Activated CD4-positive, alpha-beta T cell treated with anti-CD3 and anti-CD28 coated beads, Interleukin-2, amount 10 ng/mL, durations not matched to agents 24 days and 14 days (primary cell): ENCODE results near the gene PIP5KL1. TPM values are rescaled to one million over a fixed set of nuclear protein-coding genes. Genes with fewer than 3 reads are reported as not detected.

ENCODE experiments used
- DNase-seq: peaks from one replicate; pipeline ENCODE4 v3.0.0; 2022
- H3K27ac Mint-ChIP-seq: one replicate; pipeline ENCODE4 v1.8.0; 2022; ENCODE audit warnings: mild to moderate bottlenecking, mixed read lengths
- H3K27me3 Mint-ChIP-seq: one replicate; pipeline ENCODE4 v1.8.0; 2022; ENCODE audit warnings: mixed read lengths
- H3K36me3 Mint-ChIP-seq: one replicate; pipeline ENCODE4 v1.8.0; 2022; ENCODE audit warnings: low read depth, mild to moderate bottlenecking, mixed read lengths
- H3K4me1 Mint-ChIP-seq: one replicate; pipeline ENCODE4 v1.8.0; 2021; ENCODE audit warnings: mixed read lengths
- H3K4me3 Mint-ChIP-seq: one replicate; pipeline ENCODE4 v1.8.0; 2022; ENCODE audit warnings: mild to moderate bottlenecking, moderate library complexity, mixed read lengths
- H3K9me3 Mint-ChIP-seq: one replicate; pipeline ENCODE4 v1.8.0; 2021; ENCODE audit warnings: mixed read lengths
- intact Hi-C: fragments of 100-400 bp; cut with micrococcal nuclease; formaldehyde crosslinking; loops from one replicate; pipeline ENCODE4 v1.15.1; 2023
- total RNA-seq: library from RNA; stranded (reverse); gene quantifications from 2 replicates; pipeline ENCODE4 v1.2.3, GENCODE V29; 2022

The PIP5KL1 gene, protein sequence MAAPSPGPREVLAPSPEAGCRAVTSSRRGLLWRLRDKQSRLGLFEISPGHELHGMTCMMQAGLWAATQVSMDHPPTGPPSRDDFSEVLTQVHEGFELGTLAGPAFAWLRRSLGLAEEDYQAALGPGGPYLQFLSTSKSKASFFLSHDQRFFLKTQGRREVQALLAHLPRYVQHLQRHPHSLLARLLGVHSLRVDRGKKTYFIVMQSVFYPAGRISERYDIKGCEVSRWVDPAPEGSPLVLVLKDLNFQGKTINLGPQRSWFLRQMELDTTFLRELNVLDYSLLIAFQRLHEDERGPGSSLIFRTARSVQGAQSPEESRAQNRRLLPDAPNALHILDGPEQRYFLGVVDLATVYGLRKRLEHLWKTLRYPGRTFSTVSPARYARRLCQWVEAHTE
- total RNA-seq, result 0.89 and 0.90 TPM in 2 replicates

DNA sequence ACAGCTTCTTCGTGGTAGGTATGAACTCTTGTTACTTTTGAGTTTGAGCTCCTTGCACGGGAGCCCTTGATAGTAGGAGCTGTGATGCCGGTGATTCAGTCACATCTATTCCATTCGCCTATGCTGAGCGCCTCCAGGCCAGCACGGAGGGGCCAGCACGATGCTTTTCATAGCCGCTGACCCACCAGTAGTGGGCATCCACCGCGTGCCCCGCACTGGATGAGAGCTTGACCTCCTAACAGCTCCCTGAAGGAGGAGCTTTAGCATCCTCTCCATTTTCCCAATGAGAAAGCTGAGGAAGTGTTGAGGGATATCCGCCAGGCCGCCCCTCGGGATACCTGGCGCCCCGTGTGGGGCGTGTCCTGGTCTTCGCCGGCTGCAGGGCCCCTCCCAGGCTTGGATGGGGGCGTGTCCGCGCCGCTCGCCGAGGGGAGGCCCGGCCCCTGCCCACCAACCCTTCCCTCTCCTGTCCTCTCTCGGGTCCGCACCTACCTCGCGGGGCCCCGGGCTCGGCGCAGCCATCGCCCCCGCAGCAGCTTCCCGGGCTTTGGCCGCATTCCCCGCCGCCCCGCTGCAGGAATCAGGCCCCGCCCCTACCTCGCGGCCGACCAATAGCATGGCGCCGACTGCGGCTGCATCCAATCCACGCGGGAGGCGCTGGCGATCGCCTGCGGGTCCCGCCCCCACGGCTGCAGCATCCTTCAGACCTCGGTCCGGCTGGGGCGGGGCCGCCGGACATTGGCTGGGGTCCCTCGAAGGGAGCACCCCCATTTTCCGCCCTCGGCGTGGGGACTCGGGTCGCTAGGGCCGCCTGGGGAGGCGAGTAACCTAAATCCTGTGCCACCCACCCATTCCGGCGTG is at the start of gene PIP5KL1:
Gene PIP5KL1, minus strand, starts transcription at position 547 of the 861 bp plus-strand sequence. Its CDS starts 25 bp downstream, at position 522.
- H3K9me3 Mint-ChIP-seq, result no peaks in the 10 kb centered on the region
- DNase-seq, result peak; percentile 95
- peaks cover 9% of the 10 kb centered on the region for H3K27me3 Mint-ChIP-seq
- H3K4me3 Mint-ChIP-seq, result peak within 1 kb of the TSS; percentile 82
- H3K4me1 Mint-ChIP-seq, result peaks cover 28% of the 10 kb centered on the region
- intact Hi-C loops, result no loop called here
- peak within 1 kb of the TSS; percentile 70 for H3K27ac Mint-ChIP-seq
- peaks cover 12% of the 10 kb centered on the region for H3K36me3 Mint-ChIP-seq

DNA sequence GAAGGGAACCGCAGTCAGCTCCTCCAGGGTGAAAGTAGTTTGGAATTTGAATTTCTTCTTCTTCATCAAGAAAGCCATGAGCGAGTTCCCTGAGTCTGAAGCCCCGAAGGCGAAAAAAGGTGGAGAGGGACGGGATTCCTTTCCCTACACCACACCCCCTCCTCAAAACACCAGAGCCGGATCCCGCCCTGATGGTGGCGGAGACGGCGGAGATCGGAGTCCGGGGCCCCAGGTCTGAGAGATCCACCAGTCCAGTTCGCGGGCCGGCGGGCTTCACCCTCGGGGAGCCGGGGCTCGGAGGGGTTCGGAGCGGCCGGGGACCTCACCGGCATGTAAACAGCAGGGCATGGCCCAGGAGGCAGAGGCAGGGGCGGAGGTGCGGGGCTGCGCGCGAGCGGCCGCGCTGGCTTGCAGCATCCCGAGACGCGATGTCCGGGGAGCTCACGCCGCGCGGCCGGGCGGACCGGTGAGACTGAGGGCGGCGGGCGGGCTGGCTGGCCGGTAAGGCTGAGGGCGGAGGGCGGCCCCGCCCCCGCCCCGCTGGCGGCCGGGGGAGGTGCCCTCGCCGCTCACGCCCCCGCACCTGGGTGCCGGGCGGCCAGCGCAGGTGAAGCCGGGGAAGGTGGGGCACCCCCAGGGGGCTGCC is 49.6 kb upstream of the PIP5KL1 start:
- H3K4me3 Mint-ChIP-seq, result peak overlapping the region; percentile 96
- intact Hi-C loops, result no loop called here
- DNase-seq, result peak; percentile 89
- H3K36me3 Mint-ChIP-seq, result peaks cover 20% of the 10 kb centered on the region
- peaks cover 60% of the 10 kb centered on the region for H3K4me1 Mint-ChIP-seq
- H3K9me3 Mint-ChIP-seq, result no peaks in the 10 kb centered on the region
- no peaks in the 10 kb centered on the region for H3K27me3 Mint-ChIP-seq
- H3K27ac Mint-ChIP-seq, result peak overlapping the region; percentile 77

- no peaks in the 10 kb centered on the region for H3K9me3 Mint-ChIP-seq
- peaks cover 21% of the 10 kb centered on the region for H3K36me3 Mint-ChIP-seq
- H3K27ac Mint-ChIP-seq, result peak overlapping the region; percentile 77
- peaks cover 66% of the 10 kb centered on the region for H3K4me1 Mint-ChIP-seq
- DNase-seq, result peak; percentile 76
- H3K4me3 Mint-ChIP-seq, result peak overlapping the region; percentile 96
- intact Hi-C loops, result loop anchor here (1.0 kb wide), 2 partner anchors 9 to 24 kb away; no protein-coding TSS in a partner anchor
- H3K27me3 Mint-ChIP-seq, result no peaks in the 10 kb centered on the region
Observed at GRCh38 chr9:127979333-127980059, 48.9 kb upstream of the PIP5KL1 start.

- Mint-ChIP-seq H3K9me3 (no peaks in the 10 kb centered on the region), H3K27ac (peak overlapping the region; percentile 66), H3K36me3 (peaks cover 24% of the 10 kb centered on the region), H3K4me1 (peaks cover 71% of the 10 kb centered on the region), H3K4me3 (peak overlapping the region; percentile 96), H3K27me3 (no peaks in the 10 kb centered on the region)
- intact Hi-C loops, result loop anchor here (1.0 kb wide), 2 partner anchors 9 to 24 kb away; no protein-coding TSS in a partner anchor
- no peak for DNase-seq
Observed at GRCh38 chr9:127979015-127979332, 48.4 kb upstream of the PIP5KL1 start.

GRCh38 chr9:127977884-127978647 is 47.5 kb upstream of the PIP5KL1 start:
- H3K9me3 Mint-ChIP-seq, result no peaks in the 10 kb centered on the region
- peak overlapping the region; percentile 85 for H3K27ac Mint-ChIP-seq
- intact Hi-C loops, result no loop called here
- H3K27me3 Mint-ChIP-seq, result no peaks in the 10 kb centered on the region
- peak; percentile 74 for DNase-seq
- H3K36me3 Mint-ChIP-seq, result peaks cover 25% of the 10 kb centered on the region
- peak overlapping the region; percentile 96 for H3K4me3 Mint-ChIP-seq
- H3K4me1 Mint-ChIP-seq, result peaks cover 71% of the 10 kb centered on the region

- no peaks in the 10 kb centered on the region for H3K9me3 Mint-ChIP-seq
- intact Hi-C loops, result no loop called here
- H3K4me1 Mint-ChIP-seq, result peaks cover 73% of the 10 kb centered on the region
- no peaks in the 10 kb centered on the region for H3K27me3 Mint-ChIP-seq
- H3K36me3 Mint-ChIP-seq, result peaks cover 25% of the 10 kb centered on the region
- H3K4me3 Mint-ChIP-seq, result peak overlapping the region; percentile 96
- H3K27ac Mint-ChIP-seq, result peak overlapping the region; percentile 85
- DNase-seq, result peak; percentile 61
Observed at GRCh38 chr9:127977009-127977883, 46.7 kb upstream of the PIP5KL1 start.

- H3K27ac Mint-ChIP-seq, result peak overlapping the region; percentile 96
- peak; percentile 69 for DNase-seq
- H3K4me3 Mint-ChIP-seq, result peak overlapping the region; percentile 96
- peaks cover 26% of the 10 kb centered on the region for H3K36me3 Mint-ChIP-seq
- no peaks in the 10 kb centered on the region for H3K9me3 Mint-ChIP-seq
- H3K4me1 Mint-ChIP-seq, result peaks cover 75% of the 10 kb centered on the region
- intact Hi-C loops, result no loop called here
- H3K27me3 Mint-ChIP-seq, result no peaks in the 10 kb centered on the region
Observed at GRCh38 chr9:127976498-127976897, 45.9 kb upstream of the PIP5KL1 start.

GRCh38 chr9:127975376-127976315 is 45.1 kb upstream of the PIP5KL1 start:
- intact Hi-C loops, result no loop called here
- H3K4me3 Mint-ChIP-seq, result peak overlapping the region; percentile 96
- DNase-seq, result peak; percentile 58
- no peaks in the 10 kb centered on the region for H3K9me3 Mint-ChIP-seq
- H3K27me3 Mint-ChIP-seq, result no peaks in the 10 kb centered on the region
- peaks cover 79% of the 10 kb centered on the region for H3K4me1 Mint-ChIP-seq
- peaks cover 26% of the 10 kb centered on the region for H3K36me3 Mint-ChIP-seq
- peak overlapping the region; percentile 96 for H3K27ac Mint-ChIP-seq

DNA sequence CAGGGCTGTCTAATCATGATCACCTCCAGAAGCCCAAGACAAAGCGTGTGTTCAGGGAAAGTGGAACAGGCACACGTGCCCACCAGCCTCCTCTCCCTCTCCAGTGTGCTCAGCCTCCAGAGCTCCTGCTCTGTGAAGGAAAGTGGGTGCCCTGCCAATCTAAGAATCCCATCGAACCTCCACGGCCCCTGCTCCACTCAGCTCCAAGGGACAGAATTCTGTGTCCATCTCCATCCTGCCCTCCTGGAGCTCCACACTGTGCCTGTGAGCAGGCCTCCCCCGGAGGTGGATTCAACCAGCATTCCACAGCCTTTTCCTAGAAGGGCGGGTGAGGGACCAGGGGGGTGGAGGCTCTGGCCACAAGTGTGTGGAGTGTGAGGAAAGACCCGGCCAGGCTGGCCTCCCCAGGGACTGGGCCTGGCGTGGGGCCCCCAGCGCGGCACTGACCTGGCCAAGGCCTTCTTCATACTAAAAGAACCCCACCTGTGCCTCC is 44.2 kb upstream of the PIP5KL1 start:
- peak overlapping the region; percentile 96 for H3K27ac Mint-ChIP-seq
- H3K4me3 Mint-ChIP-seq, result peak overlapping the region; percentile 96
- H3K27me3 Mint-ChIP-seq, result no peaks in the 10 kb centered on the region
- DNase-seq, result no peak
- intact Hi-C loops, result no loop called here
- no peaks in the 10 kb centered on the region for H3K9me3 Mint-ChIP-seq
- H3K36me3 Mint-ChIP-seq, result peaks cover 27% of the 10 kb centered on the region
- peaks cover 86% of the 10 kb centered on the region for H3K4me1 Mint-ChIP-seq

GRCh38 chr9:127974001-127974768 is 43.6 kb upstream of the PIP5KL1 start:
- no peak for DNase-seq
- intact Hi-C loops, result no loop called here

More at GRCh38 chr9:127974001-127974768, 43.6 kb upstream of the PIP5KL1 start:
- H3K4me1 Mint-ChIP-seq, result peaks cover 91% of the 10 kb centered on the region
- no peaks in the 10 kb centered on the region for H3K27me3 Mint-ChIP-seq
- H3K4me3 Mint-ChIP-seq, result peak overlapping the region; percentile 96
- peaks cover 30% of the 10 kb centered on the region for H3K36me3 Mint-ChIP-seq
- peak overlapping the region; percentile 96 for H3K27ac Mint-ChIP-seq
- H3K9me3 Mint-ChIP-seq, result no peaks in the 10 kb centered on the region
